ENCODE measurements around the gene PPM1L.

DNA sequence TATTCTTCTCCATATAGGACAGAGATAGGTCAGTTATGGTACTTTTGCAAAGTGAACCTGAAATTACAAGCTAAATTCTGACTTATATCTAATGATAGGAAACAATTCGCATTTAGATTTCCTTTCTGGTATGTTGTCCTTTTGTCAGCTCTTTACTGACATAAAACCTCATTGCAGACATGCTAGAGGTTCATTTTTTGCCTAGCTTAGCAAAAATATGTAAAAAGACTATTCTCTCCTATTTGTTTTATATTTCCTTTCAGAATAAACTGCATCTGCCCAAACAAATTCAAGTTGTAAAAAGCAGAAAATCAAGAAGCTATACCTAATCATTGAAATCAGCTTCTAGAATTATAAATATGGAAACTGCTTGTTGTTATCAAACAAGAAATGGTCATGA is 168.7 kb downstream of the PPM1L start:
- TF ChIP-seq, protein P1, sequence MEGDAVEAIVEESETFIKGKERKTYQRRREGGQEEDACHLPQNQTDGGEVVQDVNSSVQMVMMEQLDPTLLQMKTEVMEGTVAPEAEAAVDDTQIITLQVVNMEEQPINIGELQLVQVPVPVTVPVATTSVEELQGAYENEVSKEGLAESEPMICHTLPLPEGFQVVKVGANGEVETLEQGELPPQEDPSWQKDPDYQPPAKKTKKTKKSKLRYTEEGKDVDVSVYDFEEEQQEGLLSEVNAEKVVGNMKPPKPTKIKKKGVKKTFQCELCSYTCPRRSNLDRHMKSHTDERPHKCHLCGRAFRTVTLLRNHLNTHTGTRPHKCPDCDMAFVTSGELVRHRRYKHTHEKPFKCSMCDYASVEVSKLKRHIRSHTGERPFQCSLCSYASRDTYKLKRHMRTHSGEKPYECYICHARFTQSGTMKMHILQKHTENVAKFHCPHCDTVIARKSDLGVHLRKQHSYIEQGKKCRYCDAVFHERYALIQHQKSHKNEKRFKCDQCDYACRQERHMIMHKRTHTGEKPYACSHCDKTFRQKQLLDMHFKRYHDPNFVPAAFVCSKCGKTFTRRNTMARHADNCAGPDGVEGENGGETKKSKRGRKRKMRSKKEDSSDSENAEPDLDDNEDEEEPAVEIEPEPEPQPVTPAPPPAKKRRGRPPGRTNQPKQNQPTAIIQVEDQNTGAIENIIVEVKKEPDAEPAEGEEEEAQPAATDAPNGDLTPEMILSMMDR (IDR thresholded peaks at IDR 0.05; ENCODE audit: low read depth, low read length, poor library complexity, severe bottlenecking), result no peak
- TF ChIP-seq EZH2phosphoT487 (IDR thresholded peaks at IDR 0.05; ENCODE audit: borderline replicate concordance, low read length), result no peak
